SK-N-SH (cell line): ENCODE measurements around the gene CNDP2. TPM values are rescaled to one million over a fixed set of nuclear protein-coding genes. Genes with fewer than 3 reads are reported as not detected.

Experiments used
- CTCF ChIA-PET: fragments of 300-600, 350-600 bp; formaldehyde crosslinking; extraction: SDS; loops from one replicate; lab custom pipeline; 2021; lab: Yijun Ruan, JAX
- POLR2A ChIA-PET: fragments of 350-600 bp; sonication (Branson Sonifier 250); formaldehyde crosslinking; extraction: SDS; loops from one replicate; lab custom pipeline; 2020; ENCODE audit warnings: antibody characterized with exemption, inconsistent platforms; lab: Yijun Ruan, JAX
- DNase-seq: peaks from one replicate; pipeline ENCODE4 v3.0.0; 2012
- H2AFZ ChIP-seq: fragments of 200-600 bp; sonication (generic); 2 replicates; pipeline ENCODE4 v1.8.1; 2016; ENCODE audit warnings: antibody characterized with exemption, mild to moderate bottlenecking, low read depth
- H3F3A ChIP-seq: fragments of 200-600 bp; sonication (generic); replicated peaks from 2 replicates; pipeline ENCODE3; 2016; ENCODE audit warnings: antibody characterized with exemption, mild to moderate bottlenecking; ENCODE audit not compliant: insufficient read depth
- H3K27ac ChIP-seq, 2 experiments: fragments of 200-500 bp in 1 of 2; fragments of 200-600 bp in 1 of 2; sonication (Bioruptor generic) in 1 of 2; sonication (generic), shearing (Covaris generic) in 1 of 2; 2 replicates each; pipeline versions ENCODE4 v1.5.1 to v1.6.1; 2014 to 2016; ENCODE audit warnings: low read depth in 2 of 2, inconsistent platforms in 1 of 2, low read length in 1 of 2, mild to moderate bottlenecking in 1 of 2, mixed read lengths in 1 of 2
- H3K27me3 ChIP-seq: fragments of 200-600 bp; sonication (generic), shearing (Covaris generic); 2 replicates; pipeline ENCODE4 v1.6.1; 2016; ENCODE audit warnings: mixed run types; ENCODE audit not compliant: insufficient read depth
- H3K36me3 ChIP-seq, 2 experiments: fragments of 200-500 bp in 1 of 2; fragments of 200-600 bp in 1 of 2; sonication (Bioruptor generic) in 1 of 2; sonication (generic) in 1 of 2; replicated peaks in 1 of 2; 2 replicates each; pipeline versions ENCODE3 to v1.5.1; 2014 to 2016; ENCODE audit warnings: low read length in 1 of 2, mild to moderate bottlenecking in 1 of 2; ENCODE audit not compliant: insufficient read depth in 2 of 2, control insufficient read depth in 1 of 2
- H3K4me1 ChIP-seq, 2 experiments: fragments of 200-500 bp in 1 of 2; fragments of 200-600 bp in 1 of 2; sonication (Bioruptor generic) in 1 of 2; sonication (generic), shearing (Covaris generic) in 1 of 2; 2 replicates each; pipeline versions ENCODE4 v1.5.1 to v1.6.1; 2014 to 2016; ENCODE audit warnings: low read depth in 1 of 2, low read length in 1 of 2, mixed run types in 1 of 2; ENCODE audit not compliant: insufficient read depth in 2 of 2, control insufficient read depth in 1 of 2
- H3K4me2 ChIP-seq: fragments of 200-600 bp; sonication (generic), shearing (Covaris generic); 2 replicates; pipeline ENCODE4 v1.6.1; 2017; ENCODE audit warnings: mixed run types
- H3K4me3 ChIP-seq, 2 experiments: fragments of 200-500 bp in 1 of 2; fragments of 200-600 bp in 1 of 2; sonication (Bioruptor generic) in 1 of 2; sonication (generic), shearing (Covaris generic) in 1 of 2; 2 replicates each; pipeline versions ENCODE4 v1.5.1 to v1.8.1; 2014 to 2016; ENCODE audit warnings: low read depth in 2 of 2, inconsistent platforms in 1 of 2, low read length in 1 of 2, mild to moderate bottlenecking in 1 of 2, mixed read lengths in 1 of 2, moderate library complexity in 1 of 2
- H3K79me2 ChIP-seq: fragments of 200-600 bp; sonication (generic); 2 replicates; pipeline ENCODE4 v1.8.1; 2017; ENCODE audit warnings: mild to moderate bottlenecking; ENCODE audit not compliant: insufficient read depth
- H3K9ac ChIP-seq: fragments of 200-600 bp; sonication (generic); 2 replicates; pipeline ENCODE4 v1.6.1; 2017; ENCODE audit warnings: mixed run types
- H3K9me2 ChIP-seq: fragments of 200-600 bp; sonication (generic); 2 replicates; pipeline ENCODE4 v1.6.1; 2017; ENCODE audit warnings: mixed run types
- H3K9me3 ChIP-seq: fragments of 200-600 bp; sonication (generic); 2 replicates; pipeline ENCODE4 v1.6.1; 2017; ENCODE audit warnings: mixed run types, mild to moderate bottlenecking, moderate library complexity
- H4K20me1 ChIP-seq: fragments of 200-600 bp; sonication (generic); 2 replicates; pipeline ENCODE4 v1.6.1; 2017; ENCODE audit warnings: mild to moderate bottlenecking, mixed run types; ENCODE audit not compliant: insufficient read depth
- EP300 ChIP-seq, 2 experiments: IDR thresholded peaks; 2 replicates each; pipeline versions ENCODE4 v1.4.0 to v1.6.1; 2012; ENCODE audit warnings: borderline replicate concordance in 1 of 2, low read depth in 1 of 2, low read length in 1 of 2
- EZH2phosphoT487 ChIP-seq: fragments of 200-600 bp; sonication (generic); IDR thresholded peaks from 2 replicates; pipeline ENCODE4 v1.6.1; 2017; ENCODE audit warnings: low read depth, mixed run types, mild to moderate bottlenecking, antibody characterized with exemption, moderate library complexity, borderline replicate concordance
- FOSL2 ChIP-seq: IDR thresholded peaks from 2 replicates; pipeline ENCODE4 v1.4.0; 2012; ENCODE audit warnings: low read depth, mild to moderate bottlenecking, moderate library complexity, borderline replicate concordance
- JUND ChIP-seq: IDR thresholded peaks from 2 replicates; pipeline ENCODE4 v1.4.0; 2012
- MAX ChIP-seq: IDR thresholded peaks from 2 replicates; pipeline ENCODE4 v1.4.0; 2012; ENCODE audit warnings: low read depth
- NRF1 ChIP-seq: IDR thresholded peaks from 2 replicates; pipeline ENCODE4 v1.6.1; 2012; ENCODE audit warnings: low read depth, mild to moderate bottlenecking, low read length
- POLR2AphosphoS5 ChIP-seq: IDR thresholded peaks from 2 replicates; pipeline ENCODE4 v1.6.1; 2012; ENCODE audit warnings: low read depth, low read length
- RCOR1 ChIP-seq: fragments of 150-350 bp; IDR thresholded peaks from 2 replicates; pipeline ENCODE4 v1.6.1; 2017; ENCODE audit warnings: antibody characterized with exemption, low read length
- REST ChIP-seq: IDR thresholded peaks from 2 replicates; pipeline ENCODE4 v1.6.1; 2012; ENCODE audit warnings: mild to moderate bottlenecking, low read depth, low read length, moderate library complexity
- SIN3A ChIP-seq: IDR thresholded peaks from 2 replicates; pipeline ENCODE4 v1.6.1; 2012; ENCODE audit warnings: low read depth, mild to moderate bottlenecking, low read length, moderate library complexity, borderline replicate concordance
- SMC3 ChIP-seq: IDR thresholded peaks from 2 replicates; pipeline ENCODE4 v1.6.1; 2012; ENCODE audit warnings: low read depth, low read length, improper control_type of control experiment
- TAF1 ChIP-seq: IDR thresholded peaks from 2 replicates; pipeline ENCODE4 v1.6.1; 2012; ENCODE audit warnings: low read depth, mild to moderate bottlenecking, low read length, moderate library complexity, borderline replicate concordance
- TCF12 ChIP-seq: IDR thresholded peaks from 2 replicates; pipeline ENCODE4 v1.4.0; 2012
- WGBS: methylation state at CpG from one replicate; pipeline ENCODE4 v1.1.6; 2017; ENCODE audit warnings: low lambda C conversion rate; 5-methylcytosine and 5-hydroxymethylcytosine counted together
- polyA plus RNA-seq, 3 experiments: library from polyadenylated mRNA; depleted of rRNA; stranded (reverse); fragments of >200 nt; gene quantifications; 2 replicates each; pipeline ENCODE4 v1.2.3, GENCODE V29; 2012
- TF ChIP-seq, protein P1 (sequence below): IDR thresholded peaks from 2 replicates; pipeline ENCODE4; 2012
- TF ChIP-seq, protein P2 (sequence below): fragments of 150-350 bp; IDR thresholded peaks from 2 replicates; pipeline ENCODE4 v1.6.1; 2016; ENCODE audit warnings: mild to moderate bottlenecking, low read depth, low read length
- TF ChIP-seq, protein P3 (sequence below): IDR thresholded peaks from 2 replicates; pipeline ENCODE4 v1.4.0; 2012; ENCODE audit warnings: low read depth, borderline replicate concordance

CNDP2 gene
- polyA plus RNA-seq, 1 of the 3 experiments (the other 2 are of a cell fraction) = 78.5 TPM

DNA sequence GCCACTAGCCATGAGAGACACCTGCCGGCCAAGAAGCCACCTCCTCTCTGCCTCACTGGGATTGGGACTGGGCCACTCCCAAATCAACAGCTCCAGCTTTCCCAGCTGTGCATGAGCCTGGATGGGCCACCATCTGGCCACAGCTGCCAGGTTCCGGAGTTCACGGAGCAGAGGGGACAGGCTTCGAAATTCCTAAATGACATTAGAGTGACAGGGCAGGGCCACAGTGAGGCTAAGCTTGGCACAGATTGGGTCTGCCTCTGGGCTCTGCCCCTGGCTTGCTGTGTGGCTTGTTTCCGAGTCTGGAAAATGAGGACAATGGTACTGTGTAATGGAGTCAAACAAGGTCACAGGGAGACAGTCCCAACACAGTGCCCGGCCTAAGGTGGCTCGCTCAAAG, 45.5 kb upstream of the CNDP2 start:
- no peaks in the 10 kb centered on the region for H4K20me1 ChIP-seq
- H3K4me1 ChIP-seq = no peaks in the 10 kb centered on the region; a peak in 1 of 4 replicates
- no peaks in the 10 kb centered on the region for H3F3A ChIP-seq
- no peak overlapping the region for H3K4me2 ChIP-seq
- no peaks in the 10 kb centered on the region for H3K9me3 ChIP-seq
- no peaks in the 10 kb centered on the region for H3K36me3 ChIP-seq
- H3K27me3 ChIP-seq = peaks cover 92% of the 10 kb centered on the region
- H3K79me2 ChIP-seq = no peaks in the 10 kb centered on the region
- CTCF ChIA-PET = interaction anchor here (1.1 kb wide), 1 partner anchor 17 kb away, joined by 3 read pairs; no protein-coding TSS in a partner anchor
- H3K4me3 ChIP-seq = no peak overlapping the region
- H2AFZ ChIP-seq = no peak overlapping the region
- no peak for DNase-seq
- H3K9me2 ChIP-seq = no peaks in the 10 kb centered on the region
- 7% methylated on average over 6 of the region's 7 CpGs for WGBS
- TF ChIP-seq SIN3A (no peak), REST (no peak), JUND (no peak), EZH2phosphoT487 (no peak), FOSL2 (no peak), SMC3 (no peak), POLR2AphosphoS5 (no peak), NRF1 (no peak), MAX (no peak), EP300 (IDR thresholded peaks at IDR 0.05; ENCODE audit: borderline replicate concordance in 1 of 2, low read depth in 1 of 2, low read length in 1 of 2) (no peak), TCF12 (no peak), RCOR1 (no peak), TAF1 (no peak)
- TF ChIP-seq, protein P1, sequence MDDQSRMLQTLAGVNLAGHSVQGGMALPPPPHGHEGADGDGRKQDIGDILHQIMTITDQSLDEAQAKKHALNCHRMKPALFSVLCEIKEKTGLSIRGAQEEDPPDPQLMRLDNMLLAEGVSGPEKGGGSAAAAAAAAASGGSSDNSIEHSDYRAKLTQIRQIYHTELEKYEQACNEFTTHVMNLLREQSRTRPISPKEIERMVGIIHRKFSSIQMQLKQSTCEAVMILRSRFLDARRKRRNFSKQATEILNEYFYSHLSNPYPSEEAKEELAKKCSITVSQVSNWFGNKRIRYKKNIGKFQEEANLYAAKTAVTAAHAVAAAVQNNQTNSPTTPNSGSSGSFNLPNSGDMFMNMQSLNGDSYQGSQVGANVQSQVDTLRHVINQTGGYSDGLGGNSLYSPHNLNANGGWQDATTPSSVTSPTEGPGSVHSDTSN = no peak
- TF ChIP-seq, protein P2, sequence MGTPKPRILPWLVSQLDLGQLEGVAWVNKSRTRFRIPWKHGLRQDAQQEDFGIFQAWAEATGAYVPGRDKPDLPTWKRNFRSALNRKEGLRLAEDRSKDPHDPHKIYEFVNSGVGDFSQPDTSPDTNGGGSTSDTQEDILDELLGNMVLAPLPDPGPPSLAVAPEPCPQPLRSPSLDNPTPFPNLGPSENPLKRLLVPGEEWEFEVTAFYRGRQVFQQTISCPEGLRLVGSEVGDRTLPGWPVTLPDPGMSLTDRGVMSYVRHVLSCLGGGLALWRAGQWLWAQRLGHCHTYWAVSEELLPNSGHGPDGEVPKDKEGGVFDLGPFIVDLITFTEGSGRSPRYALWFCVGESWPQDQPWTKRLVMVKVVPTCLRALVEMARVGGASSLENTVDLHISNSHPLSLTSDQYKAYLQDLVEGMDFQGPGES = no peak
- TF ChIP-seq, protein P3, sequence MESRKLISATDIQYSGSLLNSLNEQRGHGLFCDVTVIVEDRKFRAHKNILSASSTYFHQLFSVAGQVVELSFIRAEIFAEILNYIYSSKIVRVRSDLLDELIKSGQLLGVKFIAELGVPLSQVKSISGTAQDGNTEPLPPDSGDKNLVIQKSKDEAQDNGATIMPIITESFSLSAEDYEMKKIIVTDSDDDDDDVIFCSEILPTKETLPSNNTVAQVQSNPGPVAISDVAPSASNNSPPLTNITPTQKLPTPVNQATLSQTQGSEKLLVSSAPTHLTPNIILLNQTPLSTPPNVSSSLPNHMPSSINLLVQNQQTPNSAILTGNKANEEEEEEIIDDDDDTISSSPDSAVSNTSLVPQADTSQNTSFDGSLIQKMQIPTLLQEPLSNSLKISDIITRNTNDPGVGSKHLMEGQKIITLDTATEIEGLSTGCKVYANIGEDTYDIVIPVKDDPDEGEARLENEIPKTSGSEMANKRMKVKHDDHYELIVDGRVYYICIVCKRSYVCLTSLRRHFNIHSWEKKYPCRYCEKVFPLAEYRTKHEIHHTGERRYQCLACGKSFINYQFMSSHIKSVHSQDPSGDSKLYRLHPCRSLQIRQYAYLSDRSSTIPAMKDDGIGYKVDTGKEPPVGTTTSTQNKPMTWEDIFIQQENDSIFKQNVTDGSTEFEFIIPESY = no peak
- H3K27ac ChIP-seq = no peak overlapping the region
- no peak overlapping the region for H3K9ac ChIP-seq
- POLR2A ChIA-PET = no interaction called here
